MM.1S (cell line): ENCODE data around the gene CLMN.

Experiments used
- CTCF ChIP-seq: fragments of 300-600 bp; sonication (generic); IDR thresholded peaks from 2 replicates; pipeline ENCODE4 v1.5.1; 2016; ENCODE audit warnings: antibody characterized with exemption, low read length, mixed read lengths
- EZH2 ChIP-seq: fragments of 300-600 bp; sonication (generic); optimal IDR thresholded peaks from 2 replicates; pipeline ENCODE3; 2017; ENCODE audit warnings: low read depth, mild to moderate bottlenecking, antibody characterized with exemption, low read length, mixed read lengths

GRCh38 chr14:95245334-95245733, 74.4 kb downstream of the CLMN start:
- TF ChIP-seq CTCF (no peak), EZH2 (no peak)
